ENCODE results near the gene FBXL5.

FBXL5 gene

GRCh38 chr4:15690020-15690809 is 35.1 kb upstream of the FBXL5 start:
- H3K4me3 ChIP-seq (ENCODE audit: low read length) = peak overlapping the region; percentile 36
- 0 out of 2 replicates have a peak, but pooled peaks cover 4% of the 10 kb centered on the region for H3K9me3 ChIP-seq (ENCODE audit: insufficient read depth, low read depth, low read length)
- peaks cover 33% of the 10 kb centered on the region for H3K36me3 ChIP-seq (ENCODE audit: insufficient read depth, low read depth, low read length)
- H3K27ac ChIP-seq (ENCODE audit: low read length) = no peak overlapping the region
- H3K4me1 ChIP-seq (ENCODE audit: insufficient read depth, low read length) = peaks cover 28% of the 10 kb centered on the region
- no peaks in the 10 kb centered on the region for H3K27me3 ChIP-seq (ENCODE audit: insufficient read depth, low read length)
- no peak overlapping the region for H3K9ac ChIP-seq (ENCODE audit: low read depth, low read length)

- no peak overlapping the region for H3K4me3 ChIP-seq (ENCODE audit: low read length)
- H3K9me3 ChIP-seq (ENCODE audit: insufficient read depth, low read depth, low read length) = 0 out of 2 replicates have a peak, but pooled peaks cover 4% of the 10 kb centered on the region
- H3K27ac ChIP-seq (ENCODE audit: low read length) = no peak overlapping the region
- H3K36me3 ChIP-seq (ENCODE audit: insufficient read depth, low read depth, low read length) = peaks cover 33% of the 10 kb centered on the region
- H3K9ac ChIP-seq (ENCODE audit: low read depth, low read length) = no peak overlapping the region
- no peaks in the 10 kb centered on the region for H3K27me3 ChIP-seq (ENCODE audit: insufficient read depth, low read length)
- H3K4me1 ChIP-seq (ENCODE audit: insufficient read depth, low read length) = peaks cover 31% of the 10 kb centered on the region
These were observed 34.4 kb upstream of the FBXL5 start for GRCh38 chr4:15689540-15689939.

- H3K36me3 ChIP-seq (ENCODE audit: insufficient read depth, low read depth, low read length) = peaks cover 33% of the 10 kb centered on the region
- peaks cover 45% of the 10 kb centered on the region for H3K4me1 ChIP-seq (ENCODE audit: insufficient read depth, low read length)
- no peak overlapping the region for H3K27ac ChIP-seq (ENCODE audit: low read length)
- no peaks in the 10 kb centered on the region for H3K27me3 ChIP-seq (ENCODE audit: insufficient read depth, low read length)
- H3K9ac ChIP-seq (ENCODE audit: low read depth, low read length) = no peak overlapping the region
- H3K4me3 ChIP-seq (ENCODE audit: low read length) = no peak overlapping the region
- H3K9me3 ChIP-seq (ENCODE audit: insufficient read depth, low read depth, low read length) = no peaks in the 10 kb centered on the region
These were observed 32.9 kb upstream of the FBXL5 start for GRCh38 chr4:15688051-15688450.

- peaks cover 42% of the 10 kb centered on the region for H3K4me1 ChIP-seq (ENCODE audit: insufficient read depth, low read length)
- peak overlapping the region; percentile 86 for H3K4me3 ChIP-seq (ENCODE audit: low read length)
- peaks cover 38% of the 10 kb centered on the region for H3K36me3 ChIP-seq (ENCODE audit: insufficient read depth, low read depth, low read length)
- H3K27ac ChIP-seq (ENCODE audit: low read length) = peak overlapping the region; percentile 78
- peak overlapping the region; percentile 63 for H3K9ac ChIP-seq (ENCODE audit: low read depth, low read length)
- H3K27me3 ChIP-seq (ENCODE audit: insufficient read depth, low read length) = no peaks in the 10 kb centered on the region
- no peaks in the 10 kb centered on the region for H3K9me3 ChIP-seq (ENCODE audit: insufficient read depth, low read depth, low read length)
These were observed 29.3 kb upstream of the FBXL5 start for GRCh38 chr4:15684498-15684897.

GRCh38 chr4:15683143-15683495 is 28.0 kb upstream of the FBXL5 start:
- H3K36me3 ChIP-seq (ENCODE audit: insufficient read depth, low read depth, low read length) = peaks cover 37% of the 10 kb centered on the region
- H3K27me3 ChIP-seq (ENCODE audit: insufficient read depth, low read length) = no peaks in the 10 kb centered on the region
- no peak overlapping the region for H3K27ac ChIP-seq (ENCODE audit: low read length)
- H3K4me1 ChIP-seq (ENCODE audit: insufficient read depth, low read length) = peaks cover 49% of the 10 kb centered on the region
- H3K9ac ChIP-seq (ENCODE audit: low read depth, low read length) = peak overlapping the region; percentile 97
- H3K4me3 ChIP-seq (ENCODE audit: low read length) = peak overlapping the region; percentile 86
- no peaks in the 10 kb centered on the region for H3K9me3 ChIP-seq (ENCODE audit: insufficient read depth, low read depth, low read length)

GRCh38 chr4:15682242-15683142 is 27.3 kb upstream of the FBXL5 start:
- H3K36me3 ChIP-seq (ENCODE audit: insufficient read depth, low read depth, low read length) = peaks cover 31% of the 10 kb centered on the region
- peak overlapping the region; percentile 78 for H3K27ac ChIP-seq (ENCODE audit: low read length)
- H3K4me3 ChIP-seq (ENCODE audit: low read length) = peak overlapping the region; percentile 86
- H3K27me3 ChIP-seq (ENCODE audit: insufficient read depth, low read length) = no peaks in the 10 kb centered on the region
- peaks cover 52% of the 10 kb centered on the region for H3K4me1 ChIP-seq (ENCODE audit: insufficient read depth, low read length)
- H3K9ac ChIP-seq (ENCODE audit: low read depth, low read length) = peak overlapping the region; percentile 97
- no peaks in the 10 kb centered on the region for H3K9me3 ChIP-seq (ENCODE audit: insufficient read depth, low read depth, low read length)

GRCh38 chr4:15681372-15682241 is 26.4 kb upstream of the FBXL5 start, which contains the start of gene FAM200B:
Gene FAM200B, plus strand, starts transcription at chr4:15681827. Its CDS starts 5,151 bp downstream, at chr4:15686978.
- Histone ChIP-seq H3K9ac (ENCODE audit: low read depth, low read length) (peak within 1 kb of the TSS; percentile 97), H3K27ac (ENCODE audit: low read length) (peak within 1 kb of the TSS; percentile 86), H3K9me3 (ENCODE audit: insufficient read depth, low read depth, low read length) (no peaks in the 10 kb centered on the region), H3K4me3 (ENCODE audit: low read length) (peak within 1 kb of the TSS; percentile 86), H3K4me1 (ENCODE audit: insufficient read depth, low read length) (peaks cover 59% of the 10 kb centered on the region), H3K36me3 (ENCODE audit: insufficient read depth, low read depth, low read length) (peaks cover 29% of the 10 kb centered on the region), H3K27me3 (ENCODE audit: insufficient read depth, low read length) (no peaks in the 10 kb centered on the region)

- Histone ChIP-seq H3K9ac (ENCODE audit: low read depth, low read length) (peak overlapping the region; percentile 97), H3K27me3 (ENCODE audit: insufficient read depth, low read length) (no peaks in the 10 kb centered on the region), H3K9me3 (ENCODE audit: insufficient read depth, low read depth, low read length) (no peaks in the 10 kb centered on the region), H3K4me3 (ENCODE audit: low read length) (peak overlapping the region; percentile 86), H3K27ac (ENCODE audit: low read length) (peak overlapping the region; percentile 86), H3K36me3 (ENCODE audit: insufficient read depth, low read depth, low read length) (peaks cover 23% of the 10 kb centered on the region), H3K4me1 (ENCODE audit: insufficient read depth, low read length) (peaks cover 57% of the 10 kb centered on the region)
These were observed 25.9 kb upstream of the FBXL5 start for GRCh38 chr4:15681067-15681371.

- Histone ChIP-seq H3K27ac (ENCODE audit: low read length) (no peak overlapping the region), H3K4me1 (ENCODE audit: insufficient read depth, low read length) (peaks cover 25% of the 10 kb centered on the region), H3K9ac (ENCODE audit: low read depth, low read length) (peak overlapping the region; percentile 16; the same call in 1 of the 2 replicates)
These were observed 22.4 kb upstream of the FBXL5 start for GRCh38 chr4:15677507-15677988.

GRCh38 chr4:15676899-15677298 is 21.7 kb upstream of the FBXL5 start:
- H3K9ac ChIP-seq (ENCODE audit: low read depth, low read length) = no peak overlapping the region
- H3K27ac ChIP-seq (ENCODE audit: low read length) = no peak overlapping the region

More at GRCh38 chr4:15677507-15677988, 22.4 kb upstream of the FBXL5 start:
- no peaks in the 10 kb centered on the region for H3K9me3 ChIP-seq (ENCODE audit: insufficient read depth, low read depth, low read length)
- peaks cover 16% of the 10 kb centered on the region; the same call in 1 of the 2 replicates for H3K36me3 ChIP-seq (ENCODE audit: insufficient read depth, low read depth, low read length)
- no peaks in the 10 kb centered on the region for H3K27me3 ChIP-seq (ENCODE audit: insufficient read depth, low read length)
- no peak overlapping the region for H3K4me3 ChIP-seq (ENCODE audit: low read length)

GRCh38 chr4:15676039-15676438 is 20.9 kb upstream of the FBXL5 start:
- Histone ChIP-seq H3K4me3 (ENCODE audit: low read length) (no peak overlapping the region), H3K9me3 (ENCODE audit: insufficient read depth, low read depth, low read length) (no peaks in the 10 kb centered on the region), H3K9ac (ENCODE audit: low read depth, low read length) (no peak overlapping the region), H3K4me1 (ENCODE audit: insufficient read depth, low read length) (peaks cover 24% of the 10 kb centered on the region), H3K27me3 (ENCODE audit: insufficient read depth, low read length) (no peaks in the 10 kb centered on the region), H3K27ac (ENCODE audit: low read length) (no peak overlapping the region), H3K36me3 (ENCODE audit: insufficient read depth, low read depth, low read length) (peaks cover 29% of the 10 kb centered on the region; the same call in 1 of the 2 replicates)

More at GRCh38 chr4:15676899-15677298, 21.7 kb upstream of the FBXL5 start:
- H3K4me3 ChIP-seq (ENCODE audit: low read length) = no peak overlapping the region
- H3K36me3 ChIP-seq (ENCODE audit: insufficient read depth, low read depth, low read length) = peaks cover 21% of the 10 kb centered on the region; the same call in 1 of the 2 replicates
- H3K9me3 ChIP-seq (ENCODE audit: insufficient read depth, low read depth, low read length) = no peaks in the 10 kb centered on the region
- H3K4me1 ChIP-seq (ENCODE audit: insufficient read depth, low read length) = peaks cover 24% of the 10 kb centered on the region
- no peaks in the 10 kb centered on the region for H3K27me3 ChIP-seq (ENCODE audit: insufficient read depth, low read length)
